Measurements from ENCODE around the gene METTL22. TPM values are rescaled to one million over a fixed set of nuclear protein-coding genes. Genes with fewer than 3 reads are reported as not detected.

METTL22 gene
- total RNA-seq, 1 donor from 2014 or later = 40.0 TPM

DNA sequence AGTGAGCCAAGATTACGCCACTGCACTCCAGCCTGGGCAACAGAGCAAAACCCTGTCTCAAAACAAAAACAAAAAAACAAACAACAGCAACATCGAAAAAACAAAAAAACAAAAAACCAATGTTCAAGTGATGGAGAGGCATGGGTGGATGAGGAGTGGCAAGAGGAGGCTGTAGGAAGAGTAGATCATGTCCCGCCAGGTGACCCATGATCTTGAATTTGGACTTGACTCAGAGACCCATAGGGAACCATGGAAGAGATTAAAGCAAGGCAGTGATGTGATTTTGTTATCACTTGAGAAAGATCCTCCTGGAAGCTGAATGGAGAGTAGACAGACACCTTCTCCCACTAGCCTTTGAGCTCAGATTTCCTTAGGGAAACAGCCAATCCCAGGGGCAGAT is 64.1 kb downstream of the METTL22 start:
- Histone ChIP-seq H3K27ac (no peak overlapping the region), H3K27me3 (no peaks in the 10 kb centered on the region), H3K4me1 (no peaks in the 10 kb centered on the region), H3K4me3 (no peak overlapping the region), H3K36me3 (peaks cover 0 to 3% of the 10 kb centered on the region in 2 donors), H3K9me3 (peaks cover 9% of the 10 kb centered on the region)
- TF ChIP-seq, protein P1, sequence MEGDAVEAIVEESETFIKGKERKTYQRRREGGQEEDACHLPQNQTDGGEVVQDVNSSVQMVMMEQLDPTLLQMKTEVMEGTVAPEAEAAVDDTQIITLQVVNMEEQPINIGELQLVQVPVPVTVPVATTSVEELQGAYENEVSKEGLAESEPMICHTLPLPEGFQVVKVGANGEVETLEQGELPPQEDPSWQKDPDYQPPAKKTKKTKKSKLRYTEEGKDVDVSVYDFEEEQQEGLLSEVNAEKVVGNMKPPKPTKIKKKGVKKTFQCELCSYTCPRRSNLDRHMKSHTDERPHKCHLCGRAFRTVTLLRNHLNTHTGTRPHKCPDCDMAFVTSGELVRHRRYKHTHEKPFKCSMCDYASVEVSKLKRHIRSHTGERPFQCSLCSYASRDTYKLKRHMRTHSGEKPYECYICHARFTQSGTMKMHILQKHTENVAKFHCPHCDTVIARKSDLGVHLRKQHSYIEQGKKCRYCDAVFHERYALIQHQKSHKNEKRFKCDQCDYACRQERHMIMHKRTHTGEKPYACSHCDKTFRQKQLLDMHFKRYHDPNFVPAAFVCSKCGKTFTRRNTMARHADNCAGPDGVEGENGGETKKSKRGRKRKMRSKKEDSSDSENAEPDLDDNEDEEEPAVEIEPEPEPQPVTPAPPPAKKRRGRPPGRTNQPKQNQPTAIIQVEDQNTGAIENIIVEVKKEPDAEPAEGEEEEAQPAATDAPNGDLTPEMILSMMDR (IDR thresholded peaks at IDR 0.05) = no peak
- TF ChIP-seq POLR2A (IDR thresholded peaks at IDR 0.05) = no peak
- no peak for TF ChIP-seq POLR2AphosphoS5 (IDR thresholded peaks at IDR 0.05; ENCODE audit: insufficient read depth in 1 of 2, low read depth in 1 of 2)
- DNase-seq (ENCODE audit: extremely low spot score in 2 of 2) = no peak
- intact Hi-C loops (cut with DNase I) = no loop called here

DNA sequence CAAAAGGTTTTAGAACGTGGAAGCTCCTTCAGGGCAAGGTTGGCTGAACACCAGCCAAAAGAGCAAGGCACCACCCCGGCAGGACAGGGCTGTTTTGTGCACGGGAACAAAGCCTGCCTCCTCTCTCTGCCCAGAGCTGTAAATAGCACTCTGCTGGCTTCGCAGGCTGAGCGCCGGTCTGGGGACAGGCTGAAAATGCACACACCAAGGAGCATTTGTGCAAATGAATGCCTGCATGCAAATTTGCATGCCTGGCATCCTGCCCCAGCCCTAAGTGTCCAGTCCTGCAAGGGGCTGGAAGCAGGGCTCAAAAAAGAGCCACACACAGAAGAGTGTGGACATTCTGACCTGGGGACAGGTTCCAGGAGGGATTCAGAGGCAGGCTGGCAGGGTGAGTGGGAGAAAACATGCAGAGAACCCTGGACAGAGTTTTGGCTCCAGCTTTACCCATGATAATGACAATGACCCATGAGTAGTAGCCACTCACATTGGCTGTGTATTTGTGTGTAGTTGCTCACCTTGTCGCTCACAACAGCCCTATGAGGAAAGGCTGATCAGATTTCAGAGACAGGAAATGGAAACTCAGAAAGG is 64.6 kb downstream of the METTL22 start:
- intact Hi-C loops (cut with DNase I) = no loop called here
- TF ChIP-seq, protein P1 (IDR thresholded peaks at IDR 0.05) = no peak
- TF ChIP-seq POLR2A (IDR thresholded peaks at IDR 0.05) = no peak
- TF ChIP-seq POLR2AphosphoS5 (IDR thresholded peaks at IDR 0.05; ENCODE audit: insufficient read depth in 1 of 2, low read depth in 1 of 2) = no peak
- H3K36me3 ChIP-seq = peaks cover 0 to 3% of the 10 kb centered on the region in 2 donors
- no peak for DNase-seq (ENCODE audit: extremely low spot score in 2 of 2)
- no peak overlapping the region for H3K4me3 ChIP-seq
- H3K27me3 ChIP-seq = no peaks in the 10 kb centered on the region
- H3K27ac ChIP-seq = no peak overlapping the region
- H3K9me3 ChIP-seq = peaks cover 9% of the 10 kb centered on the region
- no peaks in the 10 kb centered on the region for H3K4me1 ChIP-seq

DNA sequence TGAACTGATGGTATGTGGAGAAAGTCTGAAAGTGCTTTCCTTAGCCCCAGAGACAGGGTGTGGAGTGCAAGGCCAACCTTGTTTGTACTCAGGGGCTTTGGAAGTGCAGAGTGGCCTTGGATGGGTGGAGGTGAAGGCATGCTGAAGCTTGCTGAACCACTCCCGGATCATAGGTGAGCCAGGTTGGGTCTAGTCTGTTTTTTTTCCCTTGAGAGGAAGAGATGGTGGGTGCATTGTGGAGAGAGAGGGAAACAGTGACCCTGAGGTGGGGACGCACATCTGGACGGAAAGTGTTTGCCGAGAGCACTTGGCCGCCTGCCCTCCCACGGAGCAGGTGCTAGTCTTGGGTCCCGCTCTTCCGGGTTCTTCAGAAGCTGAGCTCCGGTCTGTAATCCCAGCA is 65.4 kb downstream of the METTL22 start:
- H3K4me3 ChIP-seq = no peak overlapping the region
- intact Hi-C loops (cut with DNase I) = no loop called here
- TF ChIP-seq POLR2AphosphoS5 (IDR thresholded peaks at IDR 0.05; ENCODE audit: insufficient read depth in 1 of 2, low read depth in 1 of 2) = no peak
- no peaks in the 10 kb centered on the region for H3K4me1 ChIP-seq
- peaks cover 0 to 3% of the 10 kb centered on the region in 2 donors for H3K36me3 ChIP-seq
- H3K9me3 ChIP-seq = peaks cover 9% of the 10 kb centered on the region
- no peaks in the 10 kb centered on the region for H3K27me3 ChIP-seq
- H3K27ac ChIP-seq = no peak overlapping the region
- DNase-seq (ENCODE audit: extremely low spot score in 2 of 2) = no peak

DNA sequence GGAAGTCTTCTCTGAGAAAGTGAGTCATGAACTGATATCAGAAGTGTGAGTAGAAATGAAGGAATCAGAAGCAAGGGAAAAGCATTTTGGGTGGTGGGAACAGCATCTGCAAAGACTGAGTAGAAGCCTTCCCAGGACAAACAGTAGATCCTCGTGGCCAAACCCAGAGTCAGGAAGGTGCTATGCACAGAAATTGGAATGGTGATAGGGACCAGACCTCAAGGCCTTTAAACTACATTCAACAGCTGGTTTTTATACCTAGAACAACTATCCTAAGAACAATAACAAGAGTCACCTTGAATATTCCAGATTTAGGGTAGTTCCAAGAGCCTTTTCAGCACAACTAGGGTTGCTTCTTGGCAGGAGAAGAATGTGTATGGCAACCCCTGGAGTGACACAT is 68.2 kb downstream of the METTL22 start:
- Histone ChIP-seq H3K27me3 (no peaks in the 10 kb centered on the region), H3K4me3 (no peak overlapping the region), H3K27ac (no peak overlapping the region), H3K4me1 (no peaks in the 10 kb centered on the region), H3K9me3 (peaks cover 9% of the 10 kb centered on the region), H3K36me3 (peaks cover 0 to 3% of the 10 kb centered on the region in 2 donors)
- no peak for DNase-seq (ENCODE audit: extremely low spot score in 2 of 2)
- intact Hi-C loops (cut with DNase I) = no loop called here
- TF ChIP-seq, protein P1 (IDR thresholded peaks at IDR 0.05) = no peak
- TF ChIP-seq POLR2AphosphoS5 (IDR thresholded peaks at IDR 0.05; ENCODE audit: insufficient read depth in 1 of 2, low read depth in 1 of 2) (no peak), POLR2A (IDR thresholded peaks at IDR 0.05) (no peak)

DNA sequence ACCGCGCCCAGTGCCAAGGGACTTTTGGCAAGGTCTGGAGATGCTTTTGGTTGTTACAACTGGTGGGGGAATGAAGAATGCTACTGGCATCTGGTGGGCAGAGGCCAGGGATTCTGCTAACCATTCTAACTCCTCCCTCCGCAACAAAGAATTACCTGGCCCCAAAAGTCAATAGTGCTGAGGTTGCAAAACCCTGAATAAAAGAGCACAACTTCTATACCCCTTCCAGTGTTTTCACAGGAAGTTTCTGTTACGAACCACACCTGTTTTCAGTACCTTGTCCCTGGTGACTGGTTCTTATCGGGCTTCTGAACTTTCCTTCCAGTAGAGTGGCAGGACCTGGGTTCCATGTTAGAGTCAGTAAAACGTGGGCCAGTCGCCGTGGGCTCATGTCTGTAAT is 70.2 kb downstream of the METTL22 start:
- intact Hi-C loops (cut with DNase I) = no loop called here
- Histone ChIP-seq H3K27ac (no peak overlapping the region), H3K4me3 (no peak overlapping the region), H3K27me3 (no peaks in the 10 kb centered on the region), H3K9me3 (peaks cover 9% of the 10 kb centered on the region), H3K4me1 (no peaks in the 10 kb centered on the region), H3K36me3 (peaks cover 0 to 3% of the 10 kb centered on the region in 2 donors)
- TF ChIP-seq POLR2A (IDR thresholded peaks at IDR 0.05) (no peak), POLR2AphosphoS5 (IDR thresholded peaks at IDR 0.05; ENCODE audit: insufficient read depth in 1 of 2, low read depth in 1 of 2) (no peak)
- TF ChIP-seq, protein P1 (IDR thresholded peaks at IDR 0.05) = no peak
- no peak for DNase-seq (ENCODE audit: extremely low spot score in 2 of 2)

All from vagina (tissue), 2 donors.